GM12875 (cell line): ENCODE measurements around the gene LRP1B.

ENCODE experiments used
- H3K4me3 ChIP-seq: one replicate; pipeline ENCODE4 v1.5.1; 2011; ENCODE audit warnings: low read depth, low read length, control low read depth
- CTCF ChIP-seq: IDR thresholded peaks from 2 replicates; pipeline ENCODE4 v1.5.1; 2011; ENCODE audit warnings: low read depth, mild to moderate bottlenecking, control low read depth, inconsistent platforms, low read length, moderate library complexity, borderline replicate concordance; ENCODE audit not compliant: insufficient read depth

LRP1B gene

GRCh38 chr2:140873915-140874531 is 1256.8 kb downstream of the LRP1B start:
- no peak for TF ChIP-seq CTCF
- H3K4me3 ChIP-seq, result no peak overlapping the region

GRCh38 chr2:140869925-140870324 is 1260.9 kb downstream of the LRP1B start:
- no peak for TF ChIP-seq CTCF
- H3K4me3 ChIP-seq, result no peak overlapping the region

GRCh38 chr2:140869107-140869506 is 1261.7 kb downstream of the LRP1B start:
- no peak for TF ChIP-seq CTCF
- H3K4me3 ChIP-seq, result no peak overlapping the region

- TF ChIP-seq CTCF, result no peak
- no peak overlapping the region for H3K4me3 ChIP-seq
These were observed 1265.0 kb downstream of the LRP1B start for GRCh38 chr2:140865837-140866236.

- H3K4me3 ChIP-seq, result no peak overlapping the region
- peak; percentile 37; the same call in 1 of the 2 replicates for TF ChIP-seq CTCF
These were observed 1267.1 kb downstream of the LRP1B start for GRCh38 chr2:140863713-140864112.

- H3K4me3 ChIP-seq, result no peak overlapping the region
- TF ChIP-seq CTCF, result no peak
These were observed 1268.6 kb downstream of the LRP1B start for GRCh38 chr2:140862181-140862580.

GRCh38 chr2:140861666-140862065 is 1269.2 kb downstream of the LRP1B start:
- no peak overlapping the region for H3K4me3 ChIP-seq
- no peak for TF ChIP-seq CTCF
